GM19395 (cell line): ENCODE results near the gene NEUROD2.

Experiments used
- ATAC-seq: cut with Tn5 transposase; IDR thresholded peaks from one replicate; pipeline ENCODE4 v1.9.1; 2021; ENCODE audit warnings: mild to moderate bottlenecking, moderate library complexity; ENCODE audit not compliant: unreplicated experiment

Gene NEUROD2

GRCh38 chr17:39581759-39582085 lies 26.0 kb downstream of the NEUROD2 start:
- ATAC-seq, result no peak

GRCh38 chr17:39581071-39581758 lies 26.5 kb downstream of the NEUROD2 start:
- ATAC-seq, result no peak

GRCh38 chr17:39580082-39580468 lies 27.6 kb downstream of the NEUROD2 start:
- ATAC-seq, result no peak

GRCh38 chr17:39579318-39580081 lies 28.2 kb downstream of the NEUROD2 start:
- no peak for ATAC-seq

GRCh38 chr17:39578272-39578671 lies 29.4 kb downstream of the NEUROD2 start:
- no peak for ATAC-seq

GRCh38 chr17:39576187-39576586 lies 31.5 kb downstream of the NEUROD2 start:
- ATAC-seq, result no peak

- no peak for ATAC-seq
These were observed 34.0 kb downstream of the NEUROD2 start for GRCh38 chr17:39573447-39574298.

- no peak for ATAC-seq
These were observed 35.6 kb downstream of the NEUROD2 start for GRCh38 chr17:39572121-39572520.

GRCh38 chr17:39569126-39569525 lies 38.6 kb downstream of the NEUROD2 start:
- ATAC-seq, result no peak

GRCh38 chr17:39568702-39569101 lies 39.0 kb downstream of the NEUROD2 start:
- no peak for ATAC-seq

- no peak for ATAC-seq
These were observed 41.4 kb downstream of the NEUROD2 start for GRCh38 chr17:39566094-39566850.

GRCh38 chr17:39564211-39564848 lies 43.4 kb downstream of the NEUROD2 start:
- ATAC-seq, result no peak

GRCh38 chr17:39563476-39563875 lies 44.2 kb downstream of the NEUROD2 start:
- ATAC-seq, result no peak

- no peak for ATAC-seq
These were observed 44.7 kb downstream of the NEUROD2 start for GRCh38 chr17:39562976-39563375.

- no peak for ATAC-seq
These were observed 45.3 kb downstream of the NEUROD2 start for GRCh38 chr17:39562395-39562794.

- ATAC-seq, result no peak
These were observed 51.3 kb downstream of the NEUROD2 start for GRCh38 chr17:39556423-39556822.

GRCh38 chr17:39555368-39555767 lies 52.4 kb downstream of the NEUROD2 start:
- ATAC-seq, result no peak
